ENCODE measurements around the gene MAPK9.
"Not testable (repeated sequence)": the region's sequence is repeated elsewhere in the genome, so short reads cannot be mapped to it uniquely, and the experiment has no call there.

Gene MAPK9

DNA sequence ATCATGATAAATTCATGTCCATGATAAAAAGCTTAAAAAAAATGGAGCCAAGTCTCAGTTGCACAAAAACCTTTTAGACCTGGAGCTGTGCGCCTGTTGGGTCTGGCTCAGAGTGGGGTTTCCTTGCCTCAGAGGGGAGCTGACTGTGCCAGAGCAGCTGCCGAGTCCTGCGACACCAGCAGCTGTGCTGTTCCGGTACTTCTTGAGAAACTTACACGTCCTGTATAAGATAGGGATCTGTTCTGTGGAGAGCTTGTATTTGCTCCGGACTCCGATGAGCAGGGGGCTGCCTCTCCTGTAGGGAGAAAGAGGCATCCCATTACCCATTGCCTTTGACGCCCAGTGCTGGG, 32.7 kb upstream of the MAPK9 start:
- no peak for FAIRE-seq

DNA sequence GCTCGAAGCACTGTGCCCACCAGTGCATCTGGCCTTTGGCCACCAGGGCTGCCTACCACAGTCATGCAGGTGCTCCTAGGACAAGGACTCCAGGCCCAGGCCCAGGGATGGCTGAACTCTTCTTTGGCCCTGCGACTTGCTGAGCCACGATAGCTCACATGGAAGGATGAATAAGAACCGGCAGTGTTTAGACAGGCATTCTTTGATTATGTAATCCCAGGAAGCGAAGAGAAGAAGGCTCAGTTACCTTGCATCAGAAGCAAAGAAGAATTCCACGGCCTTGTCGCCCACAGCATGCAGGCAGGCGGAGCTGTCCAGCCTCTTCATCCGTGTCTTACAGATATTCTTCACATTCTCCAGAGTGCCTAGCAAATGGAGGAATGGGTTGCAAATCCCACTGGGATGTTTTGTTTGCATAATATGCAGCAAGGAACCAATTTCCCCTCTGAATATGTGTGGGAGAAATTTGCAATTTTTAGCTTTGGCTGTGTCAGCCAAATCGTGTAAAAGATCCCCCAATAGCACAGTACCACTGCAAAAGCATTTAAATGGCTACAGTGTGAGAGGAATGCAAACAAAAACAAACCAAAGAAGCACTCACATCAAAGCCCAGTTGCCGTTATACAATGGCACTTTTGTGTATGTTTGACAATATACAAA, 32.2 kb upstream of the MAPK9 start:
- no peak for FAIRE-seq

DNA sequence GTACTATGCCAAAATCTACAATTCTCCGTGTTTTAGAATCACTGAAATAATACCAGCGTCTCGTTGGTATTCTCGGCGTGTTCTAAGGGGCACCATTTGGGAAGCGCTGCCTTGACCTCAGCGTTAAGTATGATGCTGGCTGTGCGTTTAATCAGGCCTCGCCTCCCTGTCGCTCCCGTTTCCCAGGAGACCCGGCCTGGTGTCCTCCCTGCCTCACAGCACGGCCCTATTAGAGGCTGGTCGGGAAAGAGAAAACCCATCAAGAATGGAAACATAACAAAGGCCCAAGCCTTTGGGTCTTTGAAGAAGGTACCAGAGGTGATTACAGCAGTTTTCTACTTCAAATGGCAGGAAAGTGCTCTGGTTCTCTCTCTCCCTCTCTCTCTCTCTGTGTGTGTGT, 31.3 kb upstream of the MAPK9 start:
- FAIRE-seq, result no peak

- no peak for FAIRE-seq
Observed at GRCh38 chr5:180318456-180319089, 26.7 kb upstream of the MAPK9 start.

DNA sequence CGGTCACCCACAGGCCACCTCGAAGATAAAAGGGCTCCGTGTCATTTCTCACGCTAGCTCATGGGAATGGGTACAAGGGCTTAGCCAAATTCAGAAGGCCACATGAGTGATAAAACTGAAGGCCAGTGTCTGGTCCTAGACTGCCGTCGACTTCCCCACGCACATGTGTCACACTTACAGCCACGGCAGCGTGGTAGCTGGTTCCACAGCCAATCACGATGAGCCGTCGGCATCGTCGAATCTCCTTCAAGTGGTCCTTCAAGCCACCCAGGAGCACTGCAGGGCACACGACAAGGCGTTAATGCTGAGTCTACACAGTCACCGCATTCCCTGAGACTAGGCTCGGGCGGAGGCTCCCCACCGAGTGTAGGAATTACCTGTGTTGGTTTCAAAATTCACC, 24.7 kb upstream of the MAPK9 start:
- no peak for FAIRE-seq

GRCh38 chr5:180315762-180316212, 23.9 kb upstream of the MAPK9 start:
- FAIRE-seq, result no peak

DNA sequence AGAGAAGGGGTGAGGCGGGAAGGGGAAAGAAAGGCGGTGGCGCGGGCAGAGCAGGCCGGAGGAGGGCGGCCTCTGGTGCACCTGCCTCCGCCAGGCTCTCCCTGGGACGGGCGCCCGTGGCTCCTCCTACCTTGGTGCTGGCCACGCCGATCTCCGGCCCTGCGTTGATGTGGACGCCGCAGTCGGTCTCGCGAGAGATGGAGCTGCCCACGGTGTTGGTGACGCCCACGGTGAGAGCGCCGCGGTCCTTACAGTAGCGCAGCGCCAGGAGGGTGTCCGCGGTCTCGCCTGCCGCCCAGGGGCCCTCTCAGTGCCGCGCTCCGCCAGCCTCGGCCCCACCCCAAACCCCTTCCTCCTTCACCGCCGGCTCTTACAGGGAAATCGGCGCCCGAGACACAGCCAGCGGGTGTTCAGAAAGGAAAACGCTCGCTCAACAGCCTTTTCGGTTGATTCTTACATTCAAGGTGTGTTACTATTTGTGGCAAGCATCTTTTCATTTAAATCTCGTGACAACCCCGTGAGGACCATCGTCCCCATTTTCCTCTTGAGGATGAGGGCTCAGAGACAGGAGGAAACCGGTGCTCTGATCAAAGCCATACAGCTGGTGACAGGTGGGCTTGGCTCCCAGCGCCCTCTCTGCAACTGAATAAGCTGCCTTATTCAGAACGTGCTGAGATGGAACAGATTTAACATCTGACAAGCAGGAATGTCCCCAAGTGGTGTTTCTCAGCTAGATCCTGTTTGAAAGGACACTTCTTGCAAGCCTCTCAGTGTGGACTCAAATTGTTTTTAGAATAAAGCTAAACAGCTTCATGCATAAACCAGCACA, 22.0 kb upstream of the MAPK9 start:
- no peak for FAIRE-seq

GRCh38 chr5:180311216-180311615, 19.3 kb upstream of the MAPK9 start:
- no peak for FAIRE-seq

DNA sequence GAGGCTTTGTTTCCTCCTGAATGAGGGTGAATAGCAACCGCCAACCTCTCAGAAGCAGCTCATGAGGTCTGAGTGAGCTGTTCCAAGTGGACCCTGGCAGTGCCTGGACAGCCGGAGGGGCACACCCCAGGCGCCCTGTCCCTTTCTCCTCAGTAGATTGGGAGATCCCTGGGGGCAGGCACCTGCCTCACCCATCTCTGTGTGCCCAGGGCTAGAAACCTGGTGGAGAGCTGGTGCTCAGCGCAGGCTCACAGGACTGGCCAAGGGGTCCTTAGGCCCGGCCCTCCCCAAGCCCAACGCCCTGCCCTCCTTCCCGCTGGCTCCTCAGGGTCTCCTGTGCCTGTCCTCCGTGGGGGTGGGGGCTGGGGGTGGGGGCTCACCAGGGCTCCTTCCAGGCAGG, 14.9 kb upstream of the MAPK9 start:
- no peak for FAIRE-seq

DNA sequence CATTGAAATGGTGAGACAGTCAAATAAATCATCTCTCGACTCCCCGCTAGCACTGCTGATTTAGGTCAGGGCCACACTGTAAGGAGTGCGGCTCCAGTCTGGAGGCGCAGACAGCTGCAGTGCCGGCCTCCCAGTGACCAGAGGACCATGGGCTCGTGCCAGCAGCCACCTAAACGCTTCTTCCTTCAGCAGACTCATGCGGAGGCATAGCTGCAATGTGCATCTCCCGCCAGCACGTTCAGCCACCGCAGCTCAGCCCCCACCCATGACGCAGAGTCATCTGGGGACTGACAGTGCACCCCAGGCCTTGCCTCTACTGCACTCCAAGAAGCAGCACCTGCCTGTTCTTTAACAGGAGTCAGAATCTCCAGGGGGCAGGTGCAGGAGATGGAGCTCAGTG, 13.6 kb upstream of the MAPK9 start:
- no peak for FAIRE-seq

GRCh38 chr5:180304431-180305375, 12.8 kb upstream of the MAPK9 start:
- no peak for FAIRE-seq

DNA sequence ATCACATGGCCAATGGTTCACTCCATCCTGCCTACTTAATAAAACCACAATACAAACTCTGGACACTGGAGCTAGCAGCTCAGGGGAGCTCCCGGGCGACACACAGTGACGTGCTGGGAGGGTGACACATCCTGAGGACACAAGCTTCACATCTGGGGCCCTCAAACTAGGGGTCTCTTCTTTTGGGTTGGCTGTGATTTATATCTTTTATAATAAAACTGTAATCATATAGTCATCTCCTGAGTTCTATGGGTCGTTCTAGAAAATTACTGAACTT, 12.1 kb upstream of the MAPK9 start:
- FAIRE-seq, result no peak

DNA sequence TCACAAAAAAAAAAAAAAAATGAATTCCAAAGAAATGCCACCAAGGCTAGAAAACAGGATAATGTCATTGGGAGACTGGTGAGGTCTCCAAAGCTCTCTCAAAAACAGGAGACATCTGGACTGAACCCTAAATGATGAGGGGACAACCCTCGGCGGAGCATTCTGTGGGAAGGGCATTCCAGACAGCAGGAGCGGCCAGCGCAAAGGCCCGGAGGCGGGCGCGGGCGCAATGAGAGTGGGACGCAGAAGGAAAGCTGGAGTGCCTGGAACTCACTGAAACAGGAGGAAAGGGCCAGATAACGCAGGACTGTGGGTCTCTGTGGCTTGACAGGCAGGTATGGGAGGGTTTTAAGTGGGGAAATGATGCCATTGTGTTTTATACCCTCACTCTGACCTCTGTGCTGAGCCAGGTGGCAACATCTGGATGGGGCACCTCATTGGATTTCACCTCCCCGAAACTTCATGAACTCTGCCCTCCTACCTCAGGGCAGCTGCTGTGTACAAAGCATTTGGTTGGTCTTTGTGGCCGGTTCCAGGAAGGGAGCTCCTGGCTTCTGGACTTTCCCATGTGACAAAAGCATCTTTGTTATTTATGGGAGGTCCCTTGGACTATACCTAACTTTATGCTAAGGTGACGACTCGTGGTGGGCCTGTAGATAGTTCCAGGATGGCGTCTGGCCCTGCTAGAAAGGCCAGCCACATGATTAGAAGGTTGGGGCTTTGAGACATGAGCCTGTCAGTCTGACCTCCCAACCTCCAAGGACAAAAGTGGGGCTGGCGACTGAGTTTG, 11.5 kb upstream of the MAPK9 start:
- FAIRE-seq, result no peak

- FAIRE-seq, result no peak
Observed at GRCh38 chr5:180302256-180302655, 10.4 kb upstream of the MAPK9 start.

DNA sequence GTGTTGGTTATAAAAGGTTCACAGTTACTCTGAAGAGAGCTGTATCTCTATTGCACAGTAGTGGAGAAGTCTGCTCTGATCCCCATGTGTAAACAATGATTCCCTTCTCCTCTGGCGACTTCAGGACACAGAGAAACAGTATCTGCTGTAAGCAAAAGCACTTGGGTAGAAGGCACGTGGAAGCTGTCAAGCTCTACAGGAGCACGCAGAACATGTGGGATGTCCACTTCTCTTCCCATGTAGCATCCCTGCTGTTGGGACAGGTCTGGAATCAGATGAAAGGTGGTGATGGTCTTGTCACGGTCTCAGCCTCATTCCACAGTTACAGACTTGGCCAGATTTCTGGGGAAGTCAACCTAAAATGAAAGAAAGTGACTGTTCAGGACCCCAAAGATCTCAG, 9.4 kb upstream of the MAPK9 start:
- no peak for FAIRE-seq

DNA sequence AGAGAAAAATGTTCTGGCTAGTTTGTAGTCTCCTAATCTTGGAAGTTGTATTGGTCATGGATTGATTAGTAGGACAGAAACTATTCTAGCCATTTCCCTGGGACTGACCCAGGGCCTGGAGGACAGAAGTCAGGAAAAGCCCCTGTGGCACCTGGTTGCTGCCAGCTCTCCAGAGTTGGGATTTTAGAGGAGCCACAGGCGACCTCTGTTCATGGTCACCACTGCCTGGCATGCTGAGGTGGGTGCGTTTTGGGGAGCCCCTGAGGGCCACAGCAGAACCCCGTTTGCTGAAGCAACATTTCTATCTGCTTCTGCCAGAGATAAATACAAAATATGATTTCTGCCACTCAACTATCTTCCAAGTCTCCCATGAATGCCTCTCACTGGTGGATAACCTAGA, 7.6 kb upstream of the MAPK9 start:
- no peak for FAIRE-seq

- FAIRE-seq, result not testable (repeated sequence)
Observed at GRCh38 chr5:180299014-180299413, 7.1 kb upstream of the MAPK9 start.

DNA sequence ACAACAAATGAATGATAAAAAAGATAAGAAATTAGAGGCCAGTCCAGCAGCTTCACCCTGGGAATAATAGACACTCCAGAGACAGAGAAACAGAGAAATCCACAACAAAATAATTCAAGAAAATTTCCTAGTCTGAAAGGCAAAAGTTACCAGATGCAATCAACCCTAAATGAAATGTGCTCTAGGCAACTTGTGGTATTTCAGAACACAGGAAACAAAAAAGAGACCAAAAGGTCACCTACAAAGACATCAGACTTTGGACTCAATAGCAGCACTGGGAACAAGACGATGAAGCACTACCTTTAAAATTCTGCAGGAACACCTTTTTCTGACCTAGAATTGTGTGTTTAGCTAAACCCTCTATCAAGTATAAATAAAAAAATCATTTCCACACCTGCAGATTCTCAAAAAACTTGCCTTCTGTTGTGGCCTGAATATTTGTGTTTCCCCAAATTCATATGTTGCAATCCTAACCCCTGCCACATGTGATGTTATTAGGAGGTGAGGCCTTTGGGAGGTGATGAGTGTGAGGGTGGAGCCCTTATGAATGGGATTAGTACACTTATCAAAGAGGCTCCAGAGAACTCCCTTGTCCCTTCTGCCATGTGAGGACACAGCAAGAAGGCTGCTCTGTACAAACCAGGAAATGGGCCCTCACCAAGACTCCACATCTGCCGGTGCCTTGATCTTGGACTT, 5.9 kb upstream of the MAPK9 start:
- FAIRE-seq, result no peak

- no peak for FAIRE-seq
Observed at GRCh38 chr5:180296771-180297170, 4.9 kb upstream of the MAPK9 start.

DNA sequence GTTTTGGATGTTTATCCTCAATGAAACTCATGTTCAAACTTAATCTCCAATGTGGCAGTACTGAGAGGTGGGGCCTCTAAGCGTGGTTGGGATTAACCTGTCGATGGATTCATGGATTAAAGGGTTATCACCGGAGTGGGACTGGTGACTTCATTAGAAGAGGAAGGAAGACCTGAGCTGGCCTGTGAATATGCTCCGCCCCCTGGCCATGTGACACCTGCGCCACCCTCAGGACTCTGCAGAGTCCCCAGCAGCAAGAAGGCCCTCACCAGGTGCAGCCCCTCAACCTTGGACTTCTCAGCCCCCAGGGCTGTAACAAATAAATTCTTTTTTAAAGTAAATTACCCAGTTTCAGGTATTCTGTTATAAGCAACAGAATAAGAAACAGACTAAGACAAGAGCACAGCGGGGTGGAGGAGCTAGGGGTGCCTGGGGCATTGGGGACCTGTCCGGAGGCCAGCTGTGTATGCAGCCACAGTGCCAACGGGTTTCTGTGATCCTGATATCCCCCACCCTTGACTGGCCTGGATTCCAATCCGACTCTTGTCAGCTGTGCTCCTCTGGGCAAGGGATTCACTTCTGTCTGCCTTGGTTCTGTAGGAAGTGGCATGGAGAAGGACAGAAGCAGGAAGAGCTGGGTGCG, 3.2 kb upstream of the MAPK9 start:
- no peak for FAIRE-seq

DNA sequence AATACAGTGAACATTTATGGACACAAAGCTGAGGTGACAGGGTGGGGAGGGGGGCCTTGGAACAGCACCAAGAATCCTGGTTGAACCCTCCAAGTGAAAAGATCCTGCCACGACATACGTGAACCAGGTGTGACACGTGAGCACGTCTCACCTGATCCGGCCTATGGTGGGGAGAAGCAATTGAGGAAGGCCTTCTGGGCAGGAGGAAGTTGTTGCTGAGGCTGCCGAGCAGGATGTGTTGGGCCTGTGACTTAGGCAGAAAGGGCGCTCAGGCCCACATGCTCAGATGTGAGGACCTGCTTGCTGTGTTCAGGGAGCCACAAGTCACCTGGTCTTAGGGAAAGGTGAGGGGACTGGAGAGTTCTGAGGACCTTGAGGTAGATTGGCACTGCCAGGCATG, 2.5 kb upstream of the MAPK9 start:
- no peak for FAIRE-seq

Data from islet of Langerhans (tissue), 1 donor.